ENCODE data around the gene RAB32.
"Not testable (repeated sequence)": the region's sequence is repeated elsewhere in the genome, so short reads cannot be mapped to it uniquely, and the experiment has no call there.

The RAB32 gene

DNA sequence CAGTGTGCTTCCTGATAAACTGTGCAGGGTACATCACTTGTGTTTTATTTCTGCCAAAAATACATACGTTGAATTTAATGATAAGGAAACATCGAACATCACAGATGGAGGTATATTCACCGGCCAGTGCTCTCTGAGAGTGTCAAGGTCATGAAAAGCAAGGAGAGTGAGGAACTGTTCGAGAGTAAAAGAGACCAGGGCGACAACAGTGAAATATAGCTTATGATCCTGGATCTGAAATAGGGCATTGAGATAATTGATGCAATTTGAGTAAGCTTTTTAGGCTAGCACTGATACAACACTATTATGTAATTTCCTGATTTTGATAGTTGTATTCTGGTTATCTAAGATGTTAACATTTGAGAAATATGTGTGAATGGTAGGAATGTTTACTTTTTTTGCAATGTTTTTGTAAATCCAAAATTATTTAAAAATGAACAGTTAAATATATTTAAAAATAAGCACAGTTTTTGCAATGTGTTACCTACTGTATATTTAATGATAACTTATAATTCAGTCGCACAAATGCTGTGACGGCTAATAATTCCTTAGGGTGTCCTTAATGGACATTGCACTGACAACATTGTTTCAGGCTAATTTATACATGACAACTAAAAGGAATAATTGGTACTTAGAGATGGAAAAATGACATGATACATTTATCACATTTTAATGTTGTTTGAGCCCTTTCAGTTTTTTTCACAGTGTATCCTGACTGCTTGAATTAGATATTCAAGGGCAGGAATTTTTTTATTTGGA is 9.9 kb downstream of the RAB32 start:
- Histone ChIP-seq H3K36me3 (peaks cover 46% of the 10 kb centered on the region), H3K27ac (peak overlapping the region; percentile 48)
- TF ChIP-seq, protein P1, sequence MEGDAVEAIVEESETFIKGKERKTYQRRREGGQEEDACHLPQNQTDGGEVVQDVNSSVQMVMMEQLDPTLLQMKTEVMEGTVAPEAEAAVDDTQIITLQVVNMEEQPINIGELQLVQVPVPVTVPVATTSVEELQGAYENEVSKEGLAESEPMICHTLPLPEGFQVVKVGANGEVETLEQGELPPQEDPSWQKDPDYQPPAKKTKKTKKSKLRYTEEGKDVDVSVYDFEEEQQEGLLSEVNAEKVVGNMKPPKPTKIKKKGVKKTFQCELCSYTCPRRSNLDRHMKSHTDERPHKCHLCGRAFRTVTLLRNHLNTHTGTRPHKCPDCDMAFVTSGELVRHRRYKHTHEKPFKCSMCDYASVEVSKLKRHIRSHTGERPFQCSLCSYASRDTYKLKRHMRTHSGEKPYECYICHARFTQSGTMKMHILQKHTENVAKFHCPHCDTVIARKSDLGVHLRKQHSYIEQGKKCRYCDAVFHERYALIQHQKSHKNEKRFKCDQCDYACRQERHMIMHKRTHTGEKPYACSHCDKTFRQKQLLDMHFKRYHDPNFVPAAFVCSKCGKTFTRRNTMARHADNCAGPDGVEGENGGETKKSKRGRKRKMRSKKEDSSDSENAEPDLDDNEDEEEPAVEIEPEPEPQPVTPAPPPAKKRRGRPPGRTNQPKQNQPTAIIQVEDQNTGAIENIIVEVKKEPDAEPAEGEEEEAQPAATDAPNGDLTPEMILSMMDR (IDR thresholded peaks at IDR 0.05), result no peak

DNA sequence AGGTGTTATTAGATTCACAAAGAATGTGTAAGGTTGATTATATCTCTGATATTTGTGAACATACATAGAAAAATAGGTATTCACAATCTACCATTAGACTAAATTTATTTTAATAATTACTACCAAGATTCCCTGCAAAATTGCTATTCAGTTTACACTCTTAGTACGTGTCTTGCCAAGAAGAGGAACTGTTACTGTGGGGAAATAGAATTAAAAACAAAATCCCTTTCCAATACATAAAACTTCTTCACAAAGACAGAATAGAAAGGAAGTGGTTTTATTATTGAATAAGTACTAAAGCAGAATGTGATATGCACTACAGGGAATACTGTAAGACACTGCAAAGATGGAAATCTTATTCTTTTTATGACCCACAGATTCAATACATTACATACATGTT is 17.0 kb downstream of the RAB32 start:
- H3K27me3 ChIP-seq, result no peaks in the 10 kb centered on the region
- H3K9me3 ChIP-seq, result no peaks in the 10 kb centered on the region
- H3K36me3 ChIP-seq, result peaks cover 8% of the 10 kb centered on the region
- TF ChIP-seq, protein P1 (IDR thresholded peaks at IDR 0.05), result no peak
- no peaks in the 10 kb centered on the region for H3K4me1 ChIP-seq (ENCODE audit: control insufficient read depth in 1 of 2, insufficient read depth in 1 of 2, low read depth in 1 of 2, low read length in 1 of 2)
- no peak overlapping the region for H3K27ac ChIP-seq
- H3K4me3 ChIP-seq (ENCODE audit: low read depth in 1 of 2, low read length in 1 of 2), result no peak overlapping the region

More for the DNA sequence above, 9.9 kb downstream of the RAB32 start:
- H3K4me1 ChIP-seq (ENCODE audit: control insufficient read depth in 1 of 2, insufficient read depth in 1 of 2, low read depth in 1 of 2, low read length in 1 of 2), result peaks cover 26 to 34% of the 10 kb centered on the region in 2 experiments
- no peak overlapping the region for H3K4me3 ChIP-seq (ENCODE audit: low read depth in 1 of 2, low read length in 1 of 2)
- no peaks in the 10 kb centered on the region for H3K9me3 ChIP-seq
- no peaks in the 10 kb centered on the region for H3K27me3 ChIP-seq

DNA sequence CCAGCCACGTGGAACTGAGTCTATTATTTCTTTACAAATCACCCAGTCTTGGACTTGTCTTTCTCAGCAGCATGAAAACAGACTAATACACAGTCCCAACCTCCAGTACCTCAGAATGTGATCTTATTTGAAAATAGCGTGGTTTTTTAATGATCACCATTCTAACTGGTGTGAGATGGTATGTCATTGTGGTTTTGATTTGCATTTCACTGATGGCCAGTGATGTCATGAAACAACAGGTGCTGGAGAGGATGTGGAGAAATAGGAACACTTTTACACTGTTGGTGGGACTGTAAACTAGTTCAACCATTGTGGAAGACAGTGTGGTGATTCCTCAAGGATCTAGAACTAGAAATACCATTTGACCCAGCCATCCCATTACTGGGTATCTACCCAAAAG is 23.0 kb downstream of the RAB32 start:
- H3K27me3 ChIP-seq; H3K36me3 ChIP-seq; H3K27ac ChIP-seq; H3K9me3 ChIP-seq; H3K4me3 ChIP-seq (ENCODE audit: low read depth in 1 of 2, low read length in 1 of 2); H3K4me1 ChIP-seq (ENCODE audit: control insufficient read depth in 1 of 2, insufficient read depth in 1 of 2, low read depth in 1 of 2, low read length in 1 of 2): not testable (repeated sequence)

GRCh38 chr6:146568619-146569018 is 25.0 kb downstream of the RAB32 start:
- H3K36me3 ChIP-seq; H3K4me3 ChIP-seq (ENCODE audit: low read depth in 1 of 2, low read length in 1 of 2); H3K27me3 ChIP-seq; H3K27ac ChIP-seq; H3K4me1 ChIP-seq (ENCODE audit: control insufficient read depth in 1 of 2, insufficient read depth in 1 of 2, low read depth in 1 of 2, low read length in 1 of 2); H3K9me3 ChIP-seq: not testable (repeated sequence)

- Histone ChIP-seq H3K27me3 (no peaks in the 10 kb centered on the region), H3K9me3 (no peaks in the 10 kb centered on the region), H3K36me3 (no peaks in the 10 kb centered on the region), H3K27ac (no peak overlapping the region), H3K4me1 (ENCODE audit: control insufficient read depth in 1 of 2, insufficient read depth in 1 of 2, low read depth in 1 of 2, low read length in 1 of 2) (no peaks in the 10 kb centered on the region), H3K4me3 (ENCODE audit: low read depth in 1 of 2, low read length in 1 of 2) (no peak overlapping the region)
- TF ChIP-seq, protein P1 (IDR thresholded peaks at IDR 0.05), result no peak
Measured at GRCh38 chr6:146574211-146574610, 30.6 kb downstream of the RAB32 start.

- Histone ChIP-seq H3K4me3 (ENCODE audit: low read depth in 1 of 2, low read length in 1 of 2) (no peak overlapping the region), H3K9me3 (no peaks in the 10 kb centered on the region), H3K4me1 (ENCODE audit: control insufficient read depth in 1 of 2, insufficient read depth in 1 of 2, low read depth in 1 of 2, low read length in 1 of 2) (peaks cover 3 to 4% of the 10 kb centered on the region in 2 experiments), H3K36me3 (no peaks in the 10 kb centered on the region), H3K27ac (no peak overlapping the region), H3K27me3 (no peaks in the 10 kb centered on the region)
- TF ChIP-seq, protein P1 (IDR thresholded peaks at IDR 0.05), result no peak
Measured at GRCh38 chr6:146578054-146578453, 34.4 kb downstream of the RAB32 start.

Measured in neutrophil (primary cell).